Panc1 (cell line): Measurements from ENCODE around the gene MN1. TPM values are rescaled to one million over a fixed set of nuclear protein-coding genes. Genes with fewer than 3 reads are reported as not detected.

ENCODE experiments used
- ATAC-seq: fragments of 200-7000 bp; cut with Tn5 transposase; 2 replicates; pipeline ENCODE4 v1.9.1; 2020; ENCODE audit warnings: mild to moderate bottlenecking, moderate library complexity
- BruUV-seq: library from RNA; stranded (reverse); fragments of 400-500 nt; replicated peaks from 2 replicates; lab custom pipeline; 2021; lab: Mats Ljungman, UMichigan
- CTCF ChIA-PET: fragments of 300-600 bp; sonication (Branson Sonifier 250); formaldehyde crosslinking; loops from one replicate; lab custom pipeline; 2022; ENCODE audit warnings: antibody characterized with exemption; lab: Charles Lee
- POLR2A ChIA-PET: fragments of 300-600 bp; sonication (Branson Sonifier 250); formaldehyde crosslinking; loops from one replicate; lab custom pipeline; 2022; ENCODE audit warnings: antibody characterized with exemption; lab: Charles Lee
- DNase-seq: peaks from one replicate; pipeline ENCODE4 v3.0.0-alpha.2; 2010; ENCODE audit warnings: low read depth, low spot score
- H3K27ac ChIP-seq: 2 replicates; pipeline ENCODE4 v1.5.1; 2011; ENCODE audit warnings: mild to moderate bottlenecking, low read length, inconsistent platforms
- H3K27me3 ChIP-seq: fragments of 200-500 bp; sonication (Bioruptor generic); 2 replicates; pipeline ENCODE4 v1.6.0; 2014; ENCODE audit warnings: low read length, inconsistent platforms; ENCODE audit not compliant: control insufficient read depth, insufficient read depth
- H3K36me3 ChIP-seq: fragments of 200-500 bp; sonication (Bioruptor generic); 2 replicates; pipeline ENCODE4 v1.5.1; 2014; ENCODE audit warnings: inconsistent platforms, mild to moderate bottlenecking, low read length, moderate library complexity; ENCODE audit not compliant: control insufficient read depth, insufficient read depth
- H3K4me1 ChIP-seq: 2 replicates; pipeline ENCODE4 v1.5.1; 2011; ENCODE audit warnings: inconsistent platforms, mild to moderate bottlenecking, low read length, moderate library complexity; ENCODE audit not compliant: control insufficient read depth, insufficient read depth
- H3K4me3 ChIP-seq, 2 experiments: 2 replicates each; pipeline ENCODE4 v1.5.1; 2011 to 2012; ENCODE audit warnings: low read depth in 2 of 2, low read length in 2 of 2, mild to moderate bottlenecking in 2 of 2, inconsistent platforms in 1 of 2, moderate library complexity in 1 of 2
- H3K9me3 ChIP-seq: fragments of 200-500 bp; sonication (Bioruptor generic); 2 replicates; pipeline ENCODE4 v1.5.1; 2014; ENCODE audit warnings: low read depth, mild to moderate bottlenecking, inconsistent platforms, low read length, moderate library complexity; ENCODE audit not compliant: control insufficient read depth, insufficient read depth
- CTCF ChIP-seq: fragments of 450-650 bp; IDR thresholded peaks from 2 replicates; pipeline ENCODE4 v1.5.1; 2017; ENCODE audit warnings: mild to moderate bottlenecking
- POLR2AphosphoS5 ChIP-seq: IDR thresholded peaks from 2 replicates; pipeline ENCODE4 v1.6.1; 2012; ENCODE audit warnings: mild to moderate bottlenecking, low read depth, low read length, moderate library complexity
- REST ChIP-seq, 2 experiments: IDR thresholded peaks; 2 replicates each; pipeline ENCODE4 v1.6.1; 2011 to 2012; ENCODE audit warnings: low read depth in 2 of 2, control low read depth in 1 of 2, low read length in 1 of 2, mild to moderate bottlenecking in 1 of 2, moderate library complexity in 1 of 2; ENCODE audit not compliant: insufficient read depth in 1 of 2
- SIN3A ChIP-seq: IDR thresholded peaks from 2 replicates; pipeline ENCODE4 v1.6.1; 2012; ENCODE audit warnings: low read depth, mild to moderate bottlenecking, low read length, moderate library complexity, borderline replicate concordance; ENCODE audit not compliant: insufficient read depth
- TCF7L2 ChIP-seq: IDR thresholded peaks from 2 replicates; pipeline ENCODE4 v1.6.1; 2011; ENCODE audit warnings: mild to moderate bottlenecking, low read depth, low read length, inconsistent platforms
- in situ Hi-C: cut with HindIII; loops from 2 replicates; pipeline ENCODE4 v1.10.0; 2016; ENCODE audit warnings: low sequenced_read_pairs, low pct_unique_long_range_greater_than_20kb
- intact Hi-C: fragments of 100-400 bp; cut with micrococcal nuclease; formaldehyde crosslinking; loops from one replicate; pipeline ENCODE4 v1.10.0; 2022; ENCODE audit not compliant: unreplicated experiment
- total RNA-seq: library from RNA; stranded (reverse); gene quantifications from one replicate; pipeline ENCODE4 v1.2.1, GENCODE V29; 2021; ENCODE audit not compliant: unreplicated experiment

Gene MN1
- total RNA-seq, 1 experiment from 2014 or later, result 0.51 TPM

- POLR2A ChIA-PET, result no interaction called here
- intact Hi-C loops (no loop called here), in situ Hi-C loops (no loop called here)
- no TSS peak for BruUV-seq
- Histone ChIP-seq H3K36me3 (no peaks in the 10 kb centered on the region), H3K27ac (no peak overlapping the region), H3K27me3 (no peaks in the 10 kb centered on the region), H3K4me3 (no peak overlapping the region), H3K9me3 (no peaks in the 10 kb centered on the region), H3K4me1 (no peaks in the 10 kb centered on the region)
- TF ChIP-seq REST (IDR thresholded peaks at IDR 0.05; ENCODE audit: insufficient read depth in 1 of 2, low read depth in 2 of 2, low read length in 1 of 2) (no peak), TCF7L2 (no peak), SIN3A (no peak)
- no peak for DNase-seq
- CTCF ChIA-PET, result no interaction called here
- no peak for ATAC-seq
Observed at GRCh38 chr22:27792452-27793161, 8.9 kb downstream of the MN1 start.

- no TSS peak for BruUV-seq
- ChIA-PET CTCF (no interaction called here), POLR2A (interaction anchor here (0.6 kb wide), 1 partner anchor 177 kb away, joined by 3 read pairs; no protein-coding TSS in a partner anchor)
- in situ Hi-C loops, result no loop called here
- intact Hi-C loops, result no loop called here
- no peaks in the 10 kb centered on the region for H3K4me1 ChIP-seq
- no peaks in the 10 kb centered on the region for H3K27me3 ChIP-seq
- H3K36me3 ChIP-seq, result no peaks in the 10 kb centered on the region
- no peak overlapping the region for H3K27ac ChIP-seq
- no peaks in the 10 kb centered on the region for H3K9me3 ChIP-seq
- DNase-seq, result no peak
- ATAC-seq, result no peak
- no peak overlapping the region for H3K4me3 ChIP-seq
- TF ChIP-seq SIN3A, result no peak
Observed at GRCh38 chr22:27791859-27792241, 9.7 kb downstream of the MN1 start.

- DNase-seq, result no peak
- H3K4me1 ChIP-seq, result no peaks in the 10 kb centered on the region
- ChIA-PET CTCF (no interaction called here), POLR2A (interaction anchor here (0.6 kb wide), 1 partner anchor 177 kb away, joined by 3 read pairs; no protein-coding TSS in a partner anchor)
- no peak overlapping the region for H3K4me3 ChIP-seq
- no peaks in the 10 kb centered on the region for H3K27me3 ChIP-seq
- no peaks in the 10 kb centered on the region for H3K9me3 ChIP-seq
- H3K27ac ChIP-seq, result no peak overlapping the region
- intact Hi-C loops, result no loop called here
- H3K36me3 ChIP-seq, result no peaks in the 10 kb centered on the region
- in situ Hi-C loops, result no loop called here
- no peak for ATAC-seq
- BruUV-seq, result no TSS peak
- TF ChIP-seq REST (IDR thresholded peaks at IDR 0.05; ENCODE audit: insufficient read depth in 1 of 2, low read depth in 2 of 2, low read length in 1 of 2) (no peak), TCF7L2 (no peak), CTCF (no peak), POLR2AphosphoS5 (no peak), SIN3A (no peak)
Observed at GRCh38 chr22:27791159-27791858, 10.2 kb downstream of the MN1 start.
